GDM1 (cell line): Measurements from ENCODE around the gene KNCN.
A peak's percentile ranks its signal among the peaks of the same experiment; 100 is the strongest.

Experiments used
- DNase-seq: peaks from one replicate; lab custom pipeline; 2025; lab: John Stamatoyannopoulos, UW

Gene KNCN

GRCh38 chr1:46543761-46544560, 7.5 kb downstream of the KNCN start:
- DNase-seq = no peak

- DNase-seq = no peak
Measured at GRCh38 chr1:46543382-46543760, 8.1 kb downstream of the KNCN start.

GRCh38 chr1:46539972-46540371, 11.5 kb downstream of the KNCN start:
- DNase-seq = no peak

- no peak for DNase-seq
Measured at GRCh38 chr1:46538147-46538546, 13.3 kb downstream of the KNCN start.

- DNase-seq = no peak
Measured at GRCh38 chr1:46537651-46538050, 13.8 kb downstream of the KNCN start.

GRCh38 chr1:46536527-46536926, 14.9 kb downstream of the KNCN start:
- no peak for DNase-seq

GRCh38 chr1:46535063-46535462, 16.4 kb downstream of the KNCN start:
- DNase-seq = no peak

GRCh38 chr1:46533179-46533864, 18.1 kb downstream of the KNCN start:
- DNase-seq = no peak

- no peak for DNase-seq
Measured at GRCh38 chr1:46532498-46533178, 18.8 kb downstream of the KNCN start.

- no peak for DNase-seq
Measured at GRCh38 chr1:46532095-46532494, 19.4 kb downstream of the KNCN start.

- no peak for DNase-seq
Measured at GRCh38 chr1:46530791-46531409, 20.5 kb downstream of the KNCN start.

- DNase-seq = no peak
Measured at GRCh38 chr1:46530311-46530710, 21.1 kb downstream of the KNCN start.

GRCh38 chr1:46529031-46529630, 22.3 kb downstream of the KNCN start:
- no peak for DNase-seq

- DNase-seq = no peak
Measured at GRCh38 chr1:46528297-46528955, 23.0 kb downstream of the KNCN start.

GRCh38 chr1:46527474-46528296, 23.8 kb downstream of the KNCN start:
- DNase-seq = peak; percentile 29

GRCh38 chr1:46526691-46527291, 24.7 kb downstream of the KNCN start:
- DNase-seq = no peak

GRCh38 chr1:46526013-46526690, 25.3 kb downstream of the KNCN start:
- no peak for DNase-seq

- DNase-seq = no peak
Measured at GRCh38 chr1:46525253-46525983, 26.0 kb downstream of the KNCN start.

GRCh38 chr1:46524843-46525242, 26.6 kb downstream of the KNCN start:
- no peak for DNase-seq
